Measurements from ENCODE around the gene PGGHG. TPM values are rescaled to one million over a fixed set of nuclear protein-coding genes. Genes with fewer than 3 reads are reported as not detected.
A peak's percentile ranks its signal among the peaks of the same experiment; 100 is the strongest.
"Not testable (repeated sequence)": the region's sequence is repeated elsewhere in the genome, so short reads cannot be mapped to it uniquely, and the experiment has no call there.

The PGGHG gene
- total RNA-seq, 1 donor from 2014 or later, result 69.7 TPM

GRCh38 chr11:312092-312816, 23.3 kb downstream of the PGGHG start:
- peak overlapping the region; percentile 82 for H3K4me3 Mint-ChIP-seq (ENCODE audit: unreplicated experiment)
- no peak overlapping the region for H3K27ac Mint-ChIP-seq (ENCODE audit: unreplicated experiment)
- no peaks in the 10 kb centered on the region for H3K9me3 Mint-ChIP-seq (ENCODE audit: unreplicated experiment)
- H3K27me3 Mint-ChIP-seq (ENCODE audit: unreplicated experiment), result peaks cover 13% of the 10 kb centered on the region
- peaks cover 50% of the 10 kb centered on the region for H3K4me1 Mint-ChIP-seq (ENCODE audit: unreplicated experiment)
- TF ChIP-seq, protein P1, sequence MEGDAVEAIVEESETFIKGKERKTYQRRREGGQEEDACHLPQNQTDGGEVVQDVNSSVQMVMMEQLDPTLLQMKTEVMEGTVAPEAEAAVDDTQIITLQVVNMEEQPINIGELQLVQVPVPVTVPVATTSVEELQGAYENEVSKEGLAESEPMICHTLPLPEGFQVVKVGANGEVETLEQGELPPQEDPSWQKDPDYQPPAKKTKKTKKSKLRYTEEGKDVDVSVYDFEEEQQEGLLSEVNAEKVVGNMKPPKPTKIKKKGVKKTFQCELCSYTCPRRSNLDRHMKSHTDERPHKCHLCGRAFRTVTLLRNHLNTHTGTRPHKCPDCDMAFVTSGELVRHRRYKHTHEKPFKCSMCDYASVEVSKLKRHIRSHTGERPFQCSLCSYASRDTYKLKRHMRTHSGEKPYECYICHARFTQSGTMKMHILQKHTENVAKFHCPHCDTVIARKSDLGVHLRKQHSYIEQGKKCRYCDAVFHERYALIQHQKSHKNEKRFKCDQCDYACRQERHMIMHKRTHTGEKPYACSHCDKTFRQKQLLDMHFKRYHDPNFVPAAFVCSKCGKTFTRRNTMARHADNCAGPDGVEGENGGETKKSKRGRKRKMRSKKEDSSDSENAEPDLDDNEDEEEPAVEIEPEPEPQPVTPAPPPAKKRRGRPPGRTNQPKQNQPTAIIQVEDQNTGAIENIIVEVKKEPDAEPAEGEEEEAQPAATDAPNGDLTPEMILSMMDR (IDR thresholded peaks at IDR 0.05; ENCODE audit: unreplicated experiment), result no peak
- DNase-seq (ENCODE audit: low spot score), result no peak
- H3K36me3 Mint-ChIP-seq (ENCODE audit: low read depth, unreplicated experiment), result peaks cover 12% of the 10 kb centered on the region

GRCh38 chr11:313304-313786, 24.4 kb downstream of the PGGHG start:
- H3K9me3 Mint-ChIP-seq (ENCODE audit: unreplicated experiment), result no peaks in the 10 kb centered on the region
- H3K4me3 Mint-ChIP-seq (ENCODE audit: unreplicated experiment), result peak overlapping the region; percentile 45
- H3K4me1 Mint-ChIP-seq (ENCODE audit: unreplicated experiment), result peaks cover 49% of the 10 kb centered on the region
- peaks cover 12% of the 10 kb centered on the region for H3K36me3 Mint-ChIP-seq (ENCODE audit: low read depth, unreplicated experiment)
- peak overlapping the region; percentile 44 for H3K27ac Mint-ChIP-seq (ENCODE audit: unreplicated experiment)
- TF ChIP-seq, protein P1 (IDR thresholded peaks at IDR 0.05; ENCODE audit: unreplicated experiment), result no peak
- peaks cover 13% of the 10 kb centered on the region for H3K27me3 Mint-ChIP-seq (ENCODE audit: unreplicated experiment)
- no peak for DNase-seq (ENCODE audit: low spot score)

GRCh38 chr11:313787-314553, 25.0 kb downstream of the PGGHG start, which contains the start of gene IFITM1:
TSS of gene IFITM1 (plus strand) at chr11:314040. CDS start at chr11:314171, 131 bp downstream.
- H3K4me3 Mint-ChIP-seq (ENCODE audit: unreplicated experiment), result peak within 1 kb of the TSS; percentile 65
- TF ChIP-seq, protein P1 (IDR thresholded peaks at IDR 0.05; ENCODE audit: unreplicated experiment), result no peak

GRCh38 chr11:314554-314875, 25.6 kb downstream of the PGGHG start:
- H3K27me3 Mint-ChIP-seq (ENCODE audit: unreplicated experiment); H3K36me3 Mint-ChIP-seq (ENCODE audit: low read depth, unreplicated experiment); H3K27ac Mint-ChIP-seq (ENCODE audit: unreplicated experiment); DNase-seq (ENCODE audit: low spot score); H3K9me3 Mint-ChIP-seq (ENCODE audit: unreplicated experiment): not testable (repeated sequence)
- Mint-ChIP-seq H3K4me1 (ENCODE audit: unreplicated experiment) (peaks cover 41% of the 10 kb centered on the region), H3K4me3 (ENCODE audit: unreplicated experiment) (peak overlapping the region; percentile 65)

More at GRCh38 chr11:313787-314553, 25.0 kb downstream of the PGGHG start, which contains the start of gene IFITM1:
- no peaks in the 10 kb centered on the region for H3K9me3 Mint-ChIP-seq (ENCODE audit: unreplicated experiment)
- H3K4me1 Mint-ChIP-seq (ENCODE audit: unreplicated experiment), result peaks cover 44% of the 10 kb centered on the region
- DNase-seq (ENCODE audit: low spot score), result no peak
- peak within 1 kb of the TSS; percentile 44 for H3K27ac Mint-ChIP-seq (ENCODE audit: unreplicated experiment)
- H3K27me3 Mint-ChIP-seq (ENCODE audit: unreplicated experiment), result peaks cover 13% of the 10 kb centered on the region
- peaks cover 12% of the 10 kb centered on the region for H3K36me3 Mint-ChIP-seq (ENCODE audit: low read depth, unreplicated experiment)

DNA sequence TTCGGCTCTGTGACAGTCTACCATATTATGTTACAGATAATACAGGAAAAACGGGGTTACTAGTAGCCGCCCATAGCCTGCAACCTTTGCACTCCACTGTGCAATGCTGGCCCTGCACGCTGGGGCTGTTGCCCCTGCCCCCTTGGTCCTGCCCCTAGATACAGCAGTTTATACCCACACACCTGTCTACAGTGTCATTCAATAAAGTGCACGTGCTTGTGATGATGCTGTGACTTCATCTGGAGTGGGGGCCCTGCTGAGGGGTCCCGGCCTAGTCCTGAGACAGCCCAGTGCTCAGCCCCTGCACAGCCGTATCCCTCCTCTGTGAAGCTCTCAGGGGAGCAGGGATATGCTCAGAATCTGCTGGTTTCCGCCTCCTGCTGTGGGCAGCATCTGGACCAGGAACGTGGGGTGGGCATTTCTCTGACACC, 26.1 kb downstream of the PGGHG start:
- H3K9me3 Mint-ChIP-seq (ENCODE audit: unreplicated experiment), result no peaks in the 10 kb centered on the region
- peaks cover 7% of the 10 kb centered on the region for H3K27me3 Mint-ChIP-seq (ENCODE audit: unreplicated experiment)
- no peak overlapping the region for H3K27ac Mint-ChIP-seq (ENCODE audit: unreplicated experiment)
- peaks cover 38% of the 10 kb centered on the region for H3K4me1 Mint-ChIP-seq (ENCODE audit: unreplicated experiment)
- H3K4me3 Mint-ChIP-seq (ENCODE audit: unreplicated experiment), result no peak overlapping the region
- peaks cover 7% of the 10 kb centered on the region for H3K36me3 Mint-ChIP-seq (ENCODE audit: low read depth, unreplicated experiment)
- no peak for DNase-seq (ENCODE audit: low spot score)
- TF ChIP-seq, protein P1 (IDR thresholded peaks at IDR 0.05; ENCODE audit: unreplicated experiment), result no peak

All from endothelial cell (in vitro differentiated cells).